Measurements from ENCODE around the gene PTPRG.
"Not testable (repeated sequence)": the region's sequence is repeated elsewhere in the genome, so short reads cannot be mapped to it uniquely, and the experiment has no call there.

Gene PTPRG

DNA sequence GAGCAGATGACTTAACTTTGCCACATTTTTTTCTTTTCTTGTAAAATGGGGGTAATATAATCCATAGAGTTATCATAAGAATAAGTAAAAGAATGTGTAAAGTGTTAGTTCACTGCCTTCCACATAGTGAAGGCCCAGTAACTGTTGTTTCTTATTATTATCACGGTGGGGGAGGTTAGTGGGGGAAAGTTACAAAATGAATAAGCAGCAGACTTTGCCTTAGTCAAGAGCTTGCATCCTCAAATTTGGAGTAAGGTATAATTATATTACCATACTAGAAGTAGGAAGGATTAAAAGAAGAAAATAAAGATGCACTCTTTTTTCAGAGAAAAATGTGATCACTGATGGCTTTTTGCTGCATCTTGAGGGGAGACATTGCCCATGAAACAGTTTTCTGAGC lies 247.6 kb downstream of the PTPRG start:
- DNase-seq, result no peak

DNA sequence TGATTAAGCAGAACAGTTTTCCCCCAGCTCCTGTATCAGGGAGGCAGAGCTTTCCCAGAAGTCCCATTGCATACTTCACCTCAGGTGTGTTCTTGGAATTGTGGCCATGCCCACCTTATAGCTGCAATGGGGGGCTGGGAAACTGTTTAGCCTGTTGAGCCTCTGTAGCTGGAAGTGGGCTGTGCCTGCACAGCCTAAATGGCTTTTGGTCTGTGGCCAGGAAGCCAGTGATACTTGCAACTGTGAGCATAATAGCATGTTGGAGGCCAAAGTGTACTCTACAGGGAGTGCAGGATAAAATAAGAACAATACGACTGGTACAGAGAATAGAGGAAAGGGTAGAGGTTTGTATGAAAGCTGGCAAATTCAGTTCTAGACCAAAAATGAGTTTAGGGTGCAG lies 248.5 kb downstream of the PTPRG start:
- no peak for DNase-seq

DNA sequence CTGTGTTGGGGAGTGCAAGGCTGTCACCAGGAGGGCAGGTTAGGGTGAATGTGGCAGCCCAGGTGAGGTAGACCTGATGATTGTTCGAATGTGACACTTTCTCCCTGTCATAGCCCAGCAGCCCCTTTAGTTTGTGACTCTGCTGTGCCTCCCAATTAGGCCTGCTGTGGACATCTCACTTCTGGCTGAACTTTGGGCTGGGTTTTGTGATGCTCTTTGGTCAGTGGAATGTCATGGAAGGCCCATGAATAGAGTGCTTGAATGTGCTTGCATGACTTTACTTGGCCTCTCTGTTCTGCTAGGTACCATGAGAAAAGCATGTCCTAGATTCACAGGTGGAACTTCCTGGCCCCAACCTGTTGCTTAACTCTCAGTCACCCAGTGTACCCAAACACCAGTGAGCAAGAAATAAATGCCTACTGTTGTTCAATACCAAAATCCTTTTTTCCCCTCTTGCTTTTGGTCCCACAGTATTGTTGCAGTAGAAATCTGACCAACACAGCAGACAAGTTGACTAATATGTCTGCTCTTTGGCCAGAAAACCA lies 249.7 kb downstream of the PTPRG start:
- DNase-seq, result no peak

DNA sequence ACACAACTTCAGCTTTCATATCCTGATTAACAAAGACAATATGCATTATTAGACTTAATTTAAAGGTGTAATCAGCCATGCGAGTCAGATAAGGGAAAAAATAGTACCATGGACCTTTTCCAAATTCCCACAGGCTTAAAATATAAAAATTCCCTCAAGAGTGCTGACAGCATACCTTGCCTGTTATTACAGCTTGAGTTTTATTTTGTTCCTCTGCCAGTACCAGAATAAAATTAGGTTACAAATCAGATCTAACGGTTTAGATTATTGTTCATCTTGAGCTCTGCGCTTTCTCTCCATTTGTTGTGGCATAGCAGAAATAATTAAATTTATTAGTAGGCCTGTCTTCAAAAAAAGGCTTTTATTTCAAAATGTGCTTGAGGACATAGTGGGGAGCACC lies 250.3 kb downstream of the PTPRG start:
- DNase-seq, result no peak

DNA sequence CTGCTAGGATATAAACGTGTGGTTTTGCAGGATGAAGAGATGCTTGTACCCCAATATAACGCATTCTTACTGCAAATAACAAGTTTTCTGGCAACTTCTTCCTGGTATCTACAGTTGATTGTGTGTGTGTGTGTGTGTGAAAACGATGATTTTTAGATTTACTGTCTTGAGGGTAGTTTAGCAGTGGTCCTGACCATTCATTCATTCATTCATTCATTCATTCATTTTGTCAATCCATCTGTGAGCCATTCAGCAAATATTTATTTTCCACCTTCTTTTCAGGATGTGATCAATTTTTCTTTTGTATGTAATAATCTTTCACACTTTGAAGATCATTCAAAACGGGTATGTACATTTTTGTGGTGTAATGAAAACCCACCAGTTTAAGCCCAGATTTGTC lies 250.7 kb downstream of the PTPRG start:
- no peak for DNase-seq

DNA sequence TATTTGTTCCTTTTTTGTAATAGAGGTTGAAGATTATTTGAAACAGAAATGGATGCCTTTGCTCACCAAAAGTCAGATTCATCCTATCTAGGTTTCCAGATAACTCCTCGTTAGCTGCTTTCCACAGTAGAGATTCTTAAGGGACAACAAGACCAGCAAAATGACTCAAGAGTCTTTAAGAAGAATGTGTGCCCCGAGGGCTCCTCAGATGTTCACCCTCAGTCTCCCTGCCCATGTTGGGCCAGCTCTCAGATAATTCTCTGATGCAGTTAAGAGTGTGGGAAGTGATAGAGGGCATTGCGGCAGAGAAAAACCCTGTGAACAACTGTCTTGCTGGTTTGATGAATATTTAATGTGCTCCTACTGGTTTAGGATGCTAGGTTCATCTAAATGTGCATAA lies 251.1 kb downstream of the PTPRG start:
- DNase-seq, result no peak

DNA sequence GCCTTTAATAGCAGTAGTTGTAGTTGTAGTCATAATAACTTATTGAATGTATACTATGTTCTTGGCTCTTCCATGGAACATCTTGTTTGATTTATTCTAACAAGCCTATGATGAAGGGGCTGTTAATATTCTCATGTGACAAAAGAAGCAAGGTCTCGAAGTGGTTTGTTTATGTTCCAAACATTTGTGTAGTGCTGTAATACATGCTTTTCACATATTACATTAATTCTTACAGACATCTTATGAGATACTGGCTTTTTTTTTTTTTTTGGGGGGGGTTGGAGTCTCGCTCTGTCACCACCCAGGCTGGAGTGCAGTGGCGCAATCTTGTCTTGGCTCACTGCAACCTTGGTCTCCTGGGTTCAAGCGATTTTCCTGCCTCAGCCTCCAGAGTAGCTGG lies 252.3 kb downstream of the PTPRG start:
- no peak for DNase-seq

DNA sequence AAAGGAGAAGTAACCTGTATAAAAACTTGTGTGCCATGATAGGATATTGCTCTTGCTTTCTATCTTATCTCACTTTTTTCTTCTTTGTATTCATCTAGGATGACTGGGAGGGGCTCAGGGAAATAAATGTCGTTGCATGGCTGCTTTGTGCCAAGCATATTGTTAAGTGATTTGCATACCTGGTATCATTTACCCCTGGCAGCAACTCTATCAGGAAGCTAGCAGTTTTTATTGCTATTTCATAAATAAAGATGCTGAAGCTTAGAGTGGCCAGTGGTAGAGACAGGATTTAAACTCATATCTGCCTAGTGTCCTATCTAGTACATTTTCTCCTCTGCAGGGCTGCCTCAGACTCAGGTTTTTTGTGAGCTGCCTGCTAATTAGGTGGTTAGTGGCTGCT lies 253.3 kb downstream of the PTPRG start:
- DNase-seq, result no peak

DNA sequence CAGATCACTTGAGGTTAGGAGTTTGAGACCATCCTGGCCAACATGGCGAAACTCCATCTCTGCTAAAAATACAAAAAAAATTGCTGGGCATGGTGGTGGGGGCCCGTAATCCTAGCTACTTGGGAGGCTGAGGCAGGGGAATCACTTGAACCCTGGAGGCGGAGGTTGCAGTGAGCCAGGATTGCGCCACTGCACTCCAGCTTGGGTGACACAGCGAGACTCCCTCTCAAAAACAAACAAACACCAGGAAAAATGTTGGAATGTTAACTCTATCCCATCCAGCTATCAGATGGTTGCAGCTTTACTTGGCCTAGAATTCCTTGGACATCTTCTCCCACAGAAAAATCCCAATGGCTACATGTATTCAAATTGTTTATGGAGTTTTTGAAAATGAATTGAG lies 254.9 kb downstream of the PTPRG start:
- not testable (repeated sequence) for DNase-seq

DNA sequence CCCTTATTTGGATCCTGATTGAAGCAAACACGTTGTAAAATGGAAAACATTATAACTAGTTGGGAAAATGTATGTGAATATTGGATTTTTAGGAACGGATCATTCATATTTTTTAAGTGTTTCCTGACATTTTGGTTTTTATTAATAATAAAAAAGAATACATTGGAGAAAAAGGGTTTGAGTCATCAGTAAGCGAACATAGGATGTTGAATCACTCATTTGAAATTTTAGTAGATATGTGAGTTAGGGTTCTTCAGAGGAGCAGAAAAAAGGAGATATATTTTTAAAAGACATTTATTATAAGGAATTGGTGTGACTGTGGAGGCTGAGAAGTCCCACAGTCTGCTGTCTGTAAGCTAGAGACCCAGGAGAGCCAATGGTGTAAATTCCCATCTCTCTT lies 258.5 kb downstream of the PTPRG start:
- no peak for DNase-seq

DNA sequence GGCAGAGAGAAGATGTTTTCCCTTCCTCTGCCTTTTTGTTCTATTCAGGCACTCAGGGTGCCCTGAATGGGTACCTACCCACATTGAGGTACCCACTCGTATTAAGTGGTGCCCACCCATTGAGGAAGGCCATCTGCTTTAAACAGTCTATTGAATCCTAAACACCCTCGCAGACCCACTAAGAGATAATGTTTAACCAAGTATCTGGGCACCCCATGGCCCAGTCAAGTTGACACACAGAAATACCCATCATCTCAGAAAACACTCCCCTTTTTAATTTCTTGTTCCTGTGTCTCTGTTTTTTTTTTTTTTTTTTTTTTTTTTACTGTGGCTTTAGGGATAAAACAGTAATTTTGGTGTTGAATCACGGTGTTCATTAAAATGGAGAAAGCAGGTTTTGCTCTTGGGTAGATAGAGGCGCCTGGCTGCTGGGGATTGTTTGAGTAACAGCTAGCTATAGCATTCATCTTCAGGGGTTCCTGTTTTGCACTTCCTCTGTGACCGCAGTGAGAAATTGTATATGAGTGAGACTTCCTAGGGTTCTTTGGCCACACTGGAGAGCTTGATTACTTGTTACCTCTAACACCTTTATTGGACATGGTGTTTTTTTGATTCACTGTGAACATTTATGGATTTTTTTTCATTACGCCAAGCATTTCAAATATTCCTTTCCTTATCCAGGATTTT lies 259.1 kb downstream of the PTPRG start:
- DNase-seq, result no peak

DNA sequence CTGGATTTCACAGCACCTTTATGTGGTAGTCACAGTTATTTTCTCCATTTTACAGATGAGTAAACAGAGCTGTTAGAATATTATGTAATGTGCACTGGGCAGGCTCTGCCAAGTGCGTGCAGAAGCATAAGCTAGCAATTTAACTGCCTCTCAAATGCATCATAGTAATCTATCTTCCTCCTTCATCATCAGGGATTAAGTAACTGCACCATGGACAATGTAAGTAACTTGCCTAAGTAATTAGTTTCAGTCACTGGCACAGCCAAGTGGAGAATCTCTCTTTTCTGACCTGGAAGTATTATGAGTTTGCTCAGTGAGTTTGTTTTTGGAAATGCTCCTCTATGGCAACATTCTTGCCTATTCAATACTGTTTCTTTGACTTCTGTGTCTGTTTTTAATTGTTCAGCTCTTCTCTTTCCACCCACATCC lies 260.5 kb downstream of the PTPRG start:
- DNase-seq, result no peak

DNA sequence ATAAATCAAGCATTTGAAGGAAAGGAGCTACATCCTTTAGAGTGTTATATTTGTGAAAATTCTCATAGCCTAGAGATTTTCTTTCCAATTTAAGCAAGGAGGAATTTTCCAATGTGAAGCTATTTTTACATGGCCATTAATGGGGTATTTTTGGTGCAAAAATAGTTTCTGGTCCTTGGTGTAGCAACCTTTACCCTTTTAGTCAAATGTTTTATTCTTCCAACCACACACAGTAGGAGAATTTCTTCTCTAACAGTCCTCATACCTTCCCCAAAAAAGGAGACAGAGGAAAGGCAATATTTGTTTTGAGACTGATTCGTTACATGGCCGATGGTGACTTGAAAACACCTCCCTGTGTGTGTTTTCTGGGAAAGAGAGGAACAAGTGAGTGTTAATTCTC lies 261.2 kb downstream of the PTPRG start:
- no peak for DNase-seq

DNA sequence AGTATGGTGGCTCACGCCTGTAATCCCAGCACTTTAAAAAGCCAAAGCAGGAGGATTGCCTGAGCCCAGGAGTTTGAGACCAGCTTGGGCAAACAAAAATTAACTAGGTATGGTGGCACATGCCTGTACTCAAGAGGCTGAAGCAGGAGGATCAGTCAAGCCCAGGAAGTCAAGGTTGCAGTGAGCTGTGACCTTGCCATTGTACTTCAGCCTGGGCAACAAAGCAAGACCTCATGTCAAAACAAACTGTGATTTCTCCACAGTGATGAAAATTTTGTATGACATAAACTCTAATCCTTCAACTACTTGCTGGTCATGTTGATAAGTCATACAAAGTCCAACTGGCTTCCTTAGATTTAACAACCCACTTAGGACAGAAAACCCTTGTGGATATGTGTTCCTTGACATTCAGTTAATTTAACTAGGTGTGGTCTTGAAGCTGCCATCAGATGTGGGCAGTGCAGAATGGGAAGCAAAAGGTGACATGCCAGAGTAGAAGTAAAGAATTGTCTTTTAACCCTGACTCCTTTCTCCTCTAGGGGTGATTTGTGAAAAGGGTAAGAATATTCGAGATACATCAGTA lies 263.3 kb downstream of the PTPRG start:
- DNase-seq, result no peak

DNA sequence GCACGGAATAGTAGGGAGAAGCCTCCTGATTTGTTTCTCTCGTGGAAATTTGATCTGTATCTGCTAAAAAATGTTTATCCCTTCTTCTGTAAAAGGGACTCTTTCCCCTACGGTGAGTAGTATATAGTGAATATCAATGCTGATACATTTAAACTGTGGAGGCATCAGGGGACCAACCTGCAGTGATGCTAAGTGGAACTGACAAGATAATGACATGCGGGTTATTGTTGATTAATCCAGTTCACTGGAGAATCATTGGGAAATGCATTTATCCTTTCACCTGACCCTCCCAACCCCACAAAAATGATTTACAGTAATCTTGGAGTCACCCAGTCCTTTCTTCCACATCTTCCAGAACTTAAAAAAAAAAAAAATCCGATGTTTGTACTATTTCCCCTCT lies 264.8 kb downstream of the PTPRG start:
- no peak for DNase-seq

DNA sequence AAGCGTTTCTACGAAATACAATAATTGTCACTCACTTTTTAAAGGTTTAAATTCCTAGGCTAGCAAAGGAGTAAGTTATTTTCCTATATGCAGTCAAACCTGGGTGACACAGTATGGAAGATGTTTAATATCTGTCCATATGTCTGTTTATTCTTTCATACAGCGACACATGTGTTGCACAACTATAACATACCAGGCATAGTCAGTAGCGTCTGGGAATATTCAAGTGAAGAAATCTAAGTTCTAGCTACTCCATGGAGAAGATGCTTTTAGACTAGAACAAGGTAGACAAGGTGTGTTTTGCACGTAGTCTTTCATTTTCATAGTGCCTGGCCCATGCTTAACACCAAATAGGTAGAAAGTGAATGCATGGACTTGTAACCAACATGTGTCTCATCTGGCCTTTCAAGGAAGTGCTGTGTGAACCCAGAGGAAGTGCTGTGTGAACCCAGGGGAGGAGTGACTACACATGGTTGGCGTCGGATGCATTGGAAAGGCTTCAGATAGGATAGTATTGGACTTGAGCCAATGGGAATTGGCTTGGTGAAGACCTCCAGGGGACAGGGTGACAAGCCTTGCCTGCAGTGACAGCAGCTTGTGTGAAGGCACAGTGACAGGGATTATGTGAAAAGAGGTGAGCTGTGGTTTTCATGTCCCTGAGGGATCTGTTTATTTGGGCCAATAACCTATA lies 267.0 kb downstream of the PTPRG start:
- DNase-seq, result no peak

DNA sequence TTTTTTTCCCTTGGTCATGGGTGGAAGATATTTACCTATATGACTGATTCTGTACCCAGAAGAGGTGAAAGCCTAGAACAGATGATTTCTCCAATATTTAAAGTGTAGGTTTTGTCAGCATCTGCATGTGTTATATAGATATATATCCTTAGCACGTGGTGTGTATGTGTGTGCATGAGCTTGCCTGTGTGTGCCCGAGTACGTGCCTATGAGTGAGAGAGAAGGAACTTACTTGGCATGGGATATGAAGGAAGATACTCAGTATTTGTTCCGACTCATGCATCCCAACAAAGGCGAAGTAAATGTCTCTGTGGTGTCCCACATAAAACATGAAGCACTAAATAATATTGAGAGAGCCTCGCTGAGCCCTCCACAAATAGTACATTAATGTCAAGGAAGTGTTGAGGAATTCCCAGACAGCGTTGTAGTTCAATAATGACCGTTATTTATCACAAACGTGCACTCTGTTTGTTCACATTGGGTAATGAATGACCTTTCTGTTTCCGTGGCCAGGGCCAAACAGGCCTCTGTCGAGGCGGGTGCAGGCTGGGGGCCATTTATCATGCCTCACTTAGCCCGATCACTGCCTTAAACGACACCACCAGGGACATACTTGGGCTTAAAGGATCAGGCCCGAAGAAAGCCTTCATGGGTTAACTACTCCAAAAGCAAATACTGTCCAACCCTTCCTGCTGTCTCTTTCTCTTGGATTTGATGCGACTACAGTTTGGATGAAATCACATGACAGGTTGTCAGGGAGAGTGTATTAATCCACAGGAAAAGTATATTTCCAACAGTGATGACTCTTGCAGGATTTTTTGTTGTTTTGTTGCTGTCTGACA lies 267.7 kb downstream of the PTPRG start:
- no peak for DNase-seq

DNA sequence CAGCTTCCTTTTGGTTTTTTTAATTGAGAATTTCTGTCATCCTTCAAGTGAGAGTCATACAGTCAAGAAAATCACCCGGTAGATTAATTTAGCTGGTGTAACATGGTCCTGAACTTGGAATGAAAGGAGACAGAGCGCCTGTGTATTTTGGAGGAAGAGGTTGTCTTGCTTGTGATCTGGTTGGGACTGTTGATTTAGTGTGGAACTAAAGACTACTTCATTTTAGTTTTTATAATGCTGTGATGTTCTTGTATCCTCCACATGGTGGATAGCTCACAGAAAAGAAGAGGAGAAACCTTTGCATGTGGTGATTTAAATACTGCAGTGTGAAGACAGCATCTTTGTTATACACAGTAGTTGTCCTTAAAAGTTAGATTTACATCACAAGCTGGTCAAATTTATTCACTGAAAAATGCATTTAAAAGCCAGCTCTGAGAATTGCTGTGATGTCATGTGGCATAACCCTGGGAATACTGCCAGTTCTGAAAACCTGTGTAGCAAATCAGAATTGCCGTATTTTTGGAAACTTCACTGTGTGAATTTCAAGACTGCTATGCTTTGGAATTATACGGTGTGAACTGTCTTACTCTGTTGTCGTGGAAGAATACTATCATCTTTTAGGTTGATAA lies 268.5 kb downstream of the PTPRG start:
- no peak for DNase-seq

DNA sequence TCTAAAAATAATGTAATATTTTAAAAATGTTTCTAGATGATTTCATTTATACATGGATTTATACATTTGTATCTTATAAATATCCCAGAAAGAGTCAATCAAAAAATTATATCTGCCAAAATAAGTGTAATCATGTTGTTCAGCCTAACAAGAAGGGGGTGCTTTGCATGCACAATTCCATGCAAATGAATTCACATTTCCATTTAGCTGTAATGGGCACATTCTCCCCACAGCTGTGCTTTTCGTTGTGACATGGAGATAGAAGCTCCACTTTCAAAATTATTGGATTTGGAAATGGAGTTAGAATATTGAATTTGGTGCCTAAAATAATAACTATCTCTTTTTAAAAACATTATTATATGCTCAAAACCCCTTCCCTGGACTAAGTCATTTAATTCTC lies 270.6 kb downstream of the PTPRG start:
- DNase-seq, result no peak

DNA sequence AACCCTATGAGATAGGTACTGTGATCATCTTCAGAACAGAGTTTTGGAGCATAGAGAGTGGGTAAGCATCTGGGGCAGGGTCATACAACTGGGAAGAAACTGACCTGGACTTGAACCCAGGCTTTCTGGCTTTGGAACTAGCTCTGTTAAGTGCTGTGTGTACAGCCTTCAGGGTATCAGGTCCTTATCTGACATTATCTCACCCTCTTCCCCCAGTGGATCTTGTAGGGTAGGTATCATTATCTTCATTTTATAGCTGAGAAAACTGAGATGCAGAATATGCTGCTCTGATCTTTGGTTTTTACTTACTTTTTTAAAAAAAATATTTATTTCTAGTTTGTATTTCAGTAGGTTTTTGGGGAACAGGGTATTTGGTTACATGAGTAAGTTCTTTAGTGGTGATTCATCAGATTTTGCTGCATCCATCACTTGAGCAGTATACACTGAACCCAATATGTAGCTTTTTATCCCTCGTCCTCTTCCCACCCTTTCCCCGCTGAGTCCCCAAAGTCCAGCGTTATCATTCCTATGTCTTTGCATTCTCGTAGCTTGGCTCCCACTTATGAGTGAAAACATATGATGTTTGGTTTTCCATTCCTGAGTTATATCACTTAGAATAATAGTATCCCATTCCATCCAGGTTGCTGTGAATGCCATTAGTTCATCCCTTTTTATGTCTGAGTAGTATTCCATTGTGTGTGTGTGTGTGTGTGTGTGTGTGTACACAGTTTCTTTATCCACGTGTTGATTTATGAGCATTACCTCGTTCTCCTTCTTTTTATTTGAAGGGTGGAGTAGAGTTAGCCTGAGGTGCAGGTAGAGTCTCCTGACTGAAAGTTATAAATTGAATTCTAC lies 271.2 kb downstream of the PTPRG start:
- DNase-seq, result no peak

DNA sequence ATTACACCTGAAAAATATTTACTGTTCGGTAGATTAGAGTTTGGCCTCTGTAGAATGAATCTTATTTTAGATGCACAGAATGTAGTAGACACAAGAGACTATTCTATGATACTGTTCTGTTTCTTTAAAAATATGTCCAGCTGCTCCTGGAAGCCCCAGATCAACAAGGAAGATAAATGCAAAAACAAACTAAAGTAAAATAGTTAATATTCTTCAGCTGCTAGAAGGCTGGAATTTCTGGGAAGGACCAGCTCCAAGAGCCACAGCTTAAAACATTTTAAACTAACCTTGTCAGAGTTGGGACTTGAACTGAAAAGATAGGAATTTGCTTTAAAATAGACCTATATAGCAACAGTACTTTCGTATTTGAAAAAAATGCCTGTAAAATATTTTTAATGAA lies 277.9 kb downstream of the PTPRG start:
- no peak for DNase-seq

Measured in CD4-positive, alpha-beta T cell treated with Interleukin-1 beta for 1 hour (primary cell).